Sigmoid colon (tissue), 4 donors: ENCODE data around the gene VPS37B.

Experiments
- CTCF ChIP-seq, 4 experiments: fragments of 450-650 bp in 3 of 4; fragments of 200-600 bp in 1 of 4; IDR thresholded peaks; one replicate each; pipeline ENCODE4 v1.5.1; 2016 to 2019; ENCODE audit warnings: antibody characterized with exemption in 4 of 4, mild to moderate bottlenecking in 3 of 4, moderate library complexity in 2 of 4
- EP300 ChIP-seq, 4 donors: sonication (generic); formaldehyde crosslinking; IDR thresholded peaks; one replicate each; pipeline ENCODE4 v1.6.1; 2017; ENCODE audit warnings: antibody characterized with exemption in 4 of 4
- POLR2A ChIP-seq, 2 donors: fragments of 450-650 bp; IDR thresholded peaks; one replicate each; pipeline ENCODE4 v1.6.1; 2016; ENCODE audit warnings: antibody characterized with exemption in 2 of 2, mild to moderate bottlenecking in 2 of 2, moderate library complexity in 2 of 2
- POLR2AphosphoS5 ChIP-seq, 4 donors: sonication (generic); formaldehyde crosslinking; IDR thresholded peaks; one replicate each; pipeline ENCODE4 v1.6.1; 2017; ENCODE audit warnings: antibody characterized with exemption in 4 of 4

- TF ChIP-seq CTCF (IDR thresholded peaks at IDR 0.05) (no peak), POLR2AphosphoS5 (IDR thresholded peaks at IDR 0.05) (no peak), POLR2A (IDR thresholded peaks at IDR 0.05) (no peak), EP300 (IDR thresholded peaks at IDR 0.05) (no peak)
Measured at GRCh38 chr12:122866950-122867607, 28.8 kb downstream of the VPS37B start.
